Aorta (tissue), 5 donors: ENCODE measurements around the gene RIC1. TPM values are rescaled to one million over a fixed set of nuclear protein-coding genes. Genes with fewer than 3 reads are reported as not detected.

Experiments used
- ATAC-seq: fragments of 200-7000 bp; cut with Tn5 transposase; one replicate; pipeline ENCODE4 v1.9.1; 2022; ENCODE audit warnings: moderate library complexity; ENCODE audit not compliant: low FRiP score
- DNase-seq, 2 donors: peaks; one replicate each; pipeline ENCODE4 v3.0.0-alpha.2; 2020
- H3K27ac ChIP-seq, 2 donors: one replicate each; pipeline ENCODE4 v1.5.1; 2013; ENCODE audit warnings: low read length in 2 of 2, mild to moderate bottlenecking in 2 of 2, moderate library complexity in 2 of 2, control low read depth in 1 of 2, inconsistent platforms in 1 of 2, low read depth in 1 of 2
- H3K27me3 ChIP-seq, 2 donors: one replicate each; pipeline ENCODE4 v1.6.1; 2013; ENCODE audit warnings: control low read depth in 1 of 2, low read length in 1 of 2, mild to moderate bottlenecking in 1 of 2, moderate library complexity in 1 of 2; ENCODE audit not compliant: insufficient read depth in 2 of 2, control insufficient read depth in 1 of 2
- H3K36me3 ChIP-seq, 2 donors: one replicate each; pipeline ENCODE4 v1.6.1; 2013; ENCODE audit warnings: control low read depth in 1 of 2, low read length in 1 of 2, mild to moderate bottlenecking in 1 of 2; ENCODE audit not compliant: insufficient read depth in 2 of 2, control insufficient read depth in 1 of 2
- H3K4me1 ChIP-seq, 2 donors: one replicate each; pipeline ENCODE4 v1.6.1; 2013; ENCODE audit warnings: low read length in 2 of 2, control low read depth in 1 of 2, mild to moderate bottlenecking in 1 of 2, moderate library complexity in 1 of 2; ENCODE audit not compliant: insufficient read depth in 2 of 2, control insufficient read depth in 1 of 2
- H3K4me3 ChIP-seq, 2 donors: one replicate each; pipeline ENCODE4 v1.5.1; 2013; ENCODE audit warnings: low read length in 2 of 2, control low read depth in 1 of 2, mild to moderate bottlenecking in 1 of 2
- H3K9me3 ChIP-seq: one replicate; pipeline ENCODE4 v1.6.1; 2013; ENCODE audit warnings: mild to moderate bottlenecking, low read length; ENCODE audit not compliant: control insufficient read depth
- WGBS, 2 donors: extraction: QIAGEN DNeasy Blood & Tissue Kit; methylation state at CpG; one replicate each; pipeline ENCODE4 v1.1.7; 2013; 5-methylcytosine and 5-hydroxymethylcytosine counted together
- intact Hi-C, 2 donors: fragments of 100-400 bp; cut with DNase I; formaldehyde crosslinking; loops; one replicate each; pipeline versions ENCODE4 v1.14.2 to v1.15.0; 2022
- polyA plus RNA-seq, 2 donors: library from polyadenylated mRNA; stranded (reverse); fragments of 200-250 nt; gene quantifications; one replicate each; pipeline ENCODE4 v1.2.3, GENCODE V29; 2013
- total RNA-seq, 2 donors: library from RNA; stranded (reverse); fragmentation: NEBNext Ultra II Directional; extraction: Animal tissue kit (Norgen Biotek cat#: 25700); gene quantifications; one replicate each; pipeline ENCODE4 v1.2.1, GENCODE V29; 2021
- donor health status: healthy with polysubstance abuse.
- donor health status: Bipolar disorder and iron deficiency.
- donor health status: DM: no; HTN: no; CAD: no.
- donor health status: DM: no; HTN: no; CAD: no.
- donor health status: DM: yes; HTN: yes; CAD: no.

Gene RIC1
- total and polyA plus RNA-seq, 4 donors = 3.0 to 36.7 (median 17.3) TPM

DNA sequence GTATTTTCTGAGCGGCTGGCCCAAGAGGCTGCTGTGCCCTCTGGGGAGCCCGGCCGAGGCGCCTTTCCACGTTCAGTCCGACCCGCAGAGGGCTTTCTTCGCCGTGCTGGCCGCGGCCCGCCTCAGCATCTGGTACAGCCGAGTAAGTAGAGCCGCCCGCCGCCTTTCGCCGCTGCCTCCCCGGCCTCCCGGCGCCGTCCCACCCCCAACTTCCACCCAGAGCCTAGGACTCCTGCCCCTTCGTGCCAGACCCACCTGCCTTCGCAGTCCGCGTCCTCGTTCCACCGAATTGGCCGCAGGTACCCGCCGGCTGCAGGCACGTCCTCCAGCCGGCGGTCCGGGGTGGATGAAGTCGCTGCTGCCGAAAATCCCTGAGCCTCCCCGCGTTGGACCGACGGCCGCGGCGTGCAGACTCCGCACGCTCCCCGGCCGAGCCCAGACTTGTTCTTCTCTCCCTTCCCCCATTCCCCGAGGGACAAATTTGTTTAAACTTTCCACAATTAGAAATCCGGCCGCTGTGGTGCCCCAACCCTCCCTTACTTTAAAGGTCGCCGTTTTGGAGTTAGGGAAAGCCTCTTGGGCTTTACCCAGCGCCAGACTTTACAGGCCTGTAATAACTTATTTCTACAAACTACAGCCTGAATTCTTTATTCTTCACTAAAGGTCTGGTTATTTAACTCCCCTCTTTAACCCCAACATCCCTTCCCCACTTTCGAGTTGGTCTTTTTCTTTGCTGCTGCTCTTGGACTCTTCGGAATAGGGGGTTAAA lies 589 bp downstream of the RIC1 start:
- 0 to 1% methylated on average over 51 to 56 of the region's 56 CpGs for WGBS, 2 donors
- peak overlapping the region; percentile 81 to 89 for H3K27ac ChIP-seq
- no peaks in the 10 kb centered on the region for H3K9me3 ChIP-seq
- peak overlapping the region; percentile 70 to 90 for H3K4me3 ChIP-seq
- DNase-seq (peak; percentile 74 to 89), ATAC-seq (peak; percentile 58)
- H3K4me1 ChIP-seq = no peaks in the 10 kb centered on the region
- H3K27me3 ChIP-seq = no peaks in the 10 kb centered on the region
- H3K36me3 ChIP-seq = no peaks in the 10 kb centered on the region
- intact Hi-C loops = loop anchor here in 1 of 2 donors (10.0 kb wide), 1 partner anchor 65 kb away; no protein-coding TSS in a partner anchor

GRCh38 chr9:5630081-5630507 lies 1.2 kb downstream of the RIC1 start:
- intact Hi-C loops = loop anchor here in 1 of 2 donors (10.0 kb wide), 1 partner anchor 65 kb away; no protein-coding TSS in a partner anchor
- peak overlapping the region; percentile 70 to 90 for H3K4me3 ChIP-seq
- no peaks in the 10 kb centered on the region for H3K4me1 ChIP-seq
- no peak for DNase-seq
- peaks cover 2% of the 10 kb centered on the region for H3K9me3 ChIP-seq
- no peak for ATAC-seq
- 0 to 1% methylated on average over 6 of the region's 6 CpGs for WGBS, 2 donors
- peak overlapping the region in 1 of 2 donors; percentile 29 for H3K27ac ChIP-seq
- no peaks in the 10 kb centered on the region for H3K27me3 ChIP-seq
- H3K36me3 ChIP-seq = no peaks in the 10 kb centered on the region

GRCh38 chr9:5631026-5631425 lies 2.1 kb downstream of the RIC1 start:
- 7 to 13% methylated on average over 1 of the region's 1 CpG for WGBS, 2 donors
- ATAC-seq = no peak
- Histone ChIP-seq H3K4me1 (no peaks in the 10 kb centered on the region), H3K27me3 (no peaks in the 10 kb centered on the region), H3K36me3 (no peaks in the 10 kb centered on the region), H3K9me3 (peaks cover 2% of the 10 kb centered on the region), H3K27ac (no peak overlapping the region), H3K4me3 (peak overlapping the region in 1 of 2 donors; percentile 35)
- DNase-seq = no peak
- intact Hi-C loops = loop anchor here in 1 of 2 donors (10.0 kb wide), 1 partner anchor 64 kb away; no protein-coding TSS in a partner anchor

GRCh38 chr9:5632540-5632939 lies 3.6 kb downstream of the RIC1 start:
- H3K4me3 ChIP-seq = no peak overlapping the region
- no peak for ATAC-seq
- H3K4me1 ChIP-seq = no peaks in the 10 kb centered on the region
- no peaks in the 10 kb centered on the region for H3K36me3 ChIP-seq
- H3K27ac ChIP-seq = no peak overlapping the region
- WGBS, 2 donors = 90 to 91% methylated on average over 3 of the region's 3 CpGs
- H3K9me3 ChIP-seq = peaks cover 2% of the 10 kb centered on the region
- intact Hi-C loops = loop anchor here in 1 of 2 donors (10.0 kb wide), 1 partner anchor 62 kb away; no protein-coding TSS in a partner anchor
- H3K27me3 ChIP-seq = no peaks in the 10 kb centered on the region
- no peak for DNase-seq

DNA sequence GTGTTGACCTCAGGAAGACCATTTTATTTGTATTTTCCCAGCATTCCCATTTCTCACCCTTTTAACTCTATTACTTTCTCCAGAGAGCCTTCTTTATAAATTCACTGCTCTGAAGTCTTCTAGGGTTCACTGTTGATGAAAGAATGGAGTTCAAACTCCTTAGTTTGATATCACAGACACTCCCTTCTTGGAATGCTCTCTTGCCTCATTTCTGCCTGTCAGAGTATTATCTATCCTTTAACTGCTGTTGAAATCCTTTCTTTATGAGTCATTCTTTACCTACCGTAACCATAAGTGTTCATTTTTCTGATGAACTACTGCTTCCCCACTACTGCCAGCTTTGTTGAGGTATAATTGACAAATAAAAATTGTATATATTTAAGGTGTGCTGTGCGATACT lies 4.3 kb downstream of the RIC1 start:
- intact Hi-C loops = loop anchor here in 1 of 2 donors (10.0 kb wide), 1 partner anchor 62 kb away; no protein-coding TSS in a partner anchor

GRCh38 chr9:5635390-5635789 lies 6.5 kb downstream of the RIC1 start:
- ATAC-seq (no peak), DNase-seq (no peak)
- no peaks in the 10 kb centered on the region for H3K4me1 ChIP-seq
- H3K27ac ChIP-seq = no peak overlapping the region
- WGBS, 2 donors = 98 to 99% methylated on average over 4 of the region's 4 CpGs
- H3K36me3 ChIP-seq = no peaks in the 10 kb centered on the region
- H3K4me3 ChIP-seq = no peak overlapping the region
- no peaks in the 10 kb centered on the region for H3K27me3 ChIP-seq
- intact Hi-C loops = loop anchor here in 1 of 2 donors (10.0 kb wide), 1 partner anchor 59 kb away; no protein-coding TSS in a partner anchor
- peaks cover 2% of the 10 kb centered on the region for H3K9me3 ChIP-seq

More for the DNA sequence above, 4.3 kb downstream of the RIC1 start:
- WGBS, 2 donors = 75 to 77% methylated on average over 2 of the region's 2 CpGs
- no peak for ATAC-seq
- Histone ChIP-seq H3K27ac (no peak overlapping the region), H3K27me3 (no peaks in the 10 kb centered on the region), H3K9me3 (peaks cover 2% of the 10 kb centered on the region), H3K4me1 (no peaks in the 10 kb centered on the region), H3K36me3 (no peaks in the 10 kb centered on the region), H3K4me3 (no peak overlapping the region)
- no peak for DNase-seq

DNA sequence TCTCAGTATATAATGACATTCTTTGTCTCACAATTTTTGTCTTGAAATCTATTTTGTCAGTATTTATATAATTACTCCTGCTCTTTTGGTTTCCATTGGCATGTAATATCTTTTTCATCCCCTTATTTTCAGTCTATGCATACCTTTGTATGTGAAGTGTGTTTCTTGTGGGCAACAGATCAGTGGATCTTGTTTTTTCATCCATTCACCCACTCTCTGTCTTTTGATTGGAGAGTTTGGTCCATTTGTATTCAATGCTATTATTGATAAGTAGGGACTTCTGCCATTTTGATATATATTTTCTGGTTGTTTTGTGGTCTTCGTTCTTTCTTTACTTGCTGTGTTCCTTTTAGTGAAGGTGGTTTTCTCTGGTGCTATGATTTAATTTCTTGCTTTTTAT lies 10.9 kb downstream of the RIC1 start:
- H3K4me3 ChIP-seq = no peak overlapping the region
- DNase-seq (no peak), ATAC-seq (no peak)
- intact Hi-C loops = loop anchor here in 1 of 2 donors (10.0 kb wide), 1 partner anchor 55 kb away; no protein-coding TSS in a partner anchor
- no peaks in the 10 kb centered on the region for H3K36me3 ChIP-seq
- no peak overlapping the region for H3K27ac ChIP-seq
- peaks cover 2% of the 10 kb centered on the region for H3K9me3 ChIP-seq
- 92 to 94% methylated on average over 1 of the region's 1 CpG for WGBS, 2 donors
- no peaks in the 10 kb centered on the region for H3K4me1 ChIP-seq
- no peaks in the 10 kb centered on the region for H3K27me3 ChIP-seq

GRCh38 chr9:5642170-5642569 lies 13.3 kb downstream of the RIC1 start:
- ATAC-seq (no peak), DNase-seq (no peak)
- Histone ChIP-seq H3K27me3 (no peaks in the 10 kb centered on the region), H3K36me3 (no peaks in the 10 kb centered on the region), H3K4me3 (no peak overlapping the region), H3K27ac (no peak overlapping the region), H3K4me1 (peaks cover 0 to 3% of the 10 kb centered on the region in 2 donors), H3K9me3 (no peaks in the 10 kb centered on the region)
- intact Hi-C loops = no loop called here
- 84% methylated on average over 2 of the region's 2 CpGs; no CpG with 5 or more reads in 1 of the 2 donors for WGBS, 2 donors
